A673 (cell line): ENCODE data around the gene ADAM8. TPM values are rescaled to one million over a fixed set of nuclear protein-coding genes. Genes with fewer than 3 reads are reported as not detected.

Experiments used
- BruUV-seq: library from RNA; stranded (reverse); fragments of 400-500 nt; replicated peaks from 2 replicates; lab custom pipeline; 2021; lab: Mats Ljungman, UMichigan
- CTCF ChIA-PET: fragments of 300-600 bp; sonication (Branson Sonifier 250); formaldehyde crosslinking; loops from one replicate; lab custom pipeline; 2022; ENCODE audit warnings: antibody characterized with exemption; lab: Charles Lee
- POLR2A ChIA-PET: fragments of 300-600 bp; sonication (Branson Sonifier 250); formaldehyde crosslinking; loops from one replicate; lab custom pipeline; 2022; ENCODE audit warnings: antibody characterized with exemption; ENCODE audit not compliant: low non-redundant PET; lab: Charles Lee
- DNase-seq: peaks from one replicate; pipeline ENCODE4 v3.0.0-alpha.2; 2015; ENCODE audit warnings: low spot score
- H3K27ac ChIP-seq: fragments of 200-600 bp; sonication (generic); 2 replicates; pipeline ENCODE4 v1.5.1; 2016; ENCODE audit warnings: mixed run types, low read depth, mild to moderate bottlenecking, mixed read lengths, antibody characterized with exemption, low read length; ENCODE audit not compliant: poor library complexity, severe bottlenecking
- H3K27me3 ChIP-seq: fragments of 200-600 bp; sonication (generic); replicated peaks from 2 replicates; pipeline ENCODE4 v1.6.1; 2017; ENCODE audit warnings: mixed run types, low read depth, mild to moderate bottlenecking, mixed read lengths, antibody characterized with exemption, low read length; ENCODE audit not compliant: insufficient read depth, poor library complexity
- H3K36me3 ChIP-seq: fragments of 200-600 bp; sonication (generic); 2 replicates; pipeline ENCODE4 v1.6.1; 2016; ENCODE audit warnings: mixed run types, mild to moderate bottlenecking, mixed read lengths, antibody characterized with exemption, low read length; ENCODE audit not compliant: insufficient read depth, poor library complexity, severe bottlenecking
- H3K4me1 ChIP-seq: fragments of 200-600 bp; sonication (generic); 2 replicates; pipeline ENCODE4 v1.6.1; 2017; ENCODE audit warnings: mixed run types, mild to moderate bottlenecking, mixed read lengths, antibody characterized with exemption, low read length; ENCODE audit not compliant: insufficient read depth, poor library complexity, severe bottlenecking
- H3K4me3 ChIP-seq: fragments of 200-600 bp; sonication (generic); 2 replicates; pipeline ENCODE4 v1.5.1; 2016; ENCODE audit warnings: low read depth, mixed run types, mild to moderate bottlenecking, mixed read lengths, low read length; ENCODE audit not compliant: poor library complexity, severe bottlenecking
- H3K9me3 ChIP-seq: fragments of 200-600 bp; sonication (generic); 2 replicates; pipeline ENCODE4 v1.6.1; 2016; ENCODE audit warnings: mixed run types, low read depth, mild to moderate bottlenecking, mixed read lengths, antibody characterized with exemption, low read length; ENCODE audit not compliant: poor library complexity, severe bottlenecking
- EZH2 ChIP-seq: fragments of 200-600 bp; sonication (generic); IDR thresholded peaks from 2 replicates; pipeline ENCODE4 v1.6.1; 2017; ENCODE audit warnings: borderline replicate concordance, low read depth, mild to moderate bottlenecking, mixed read lengths, antibody characterized with exemption, low read length; ENCODE audit not compliant: poor library complexity, severe bottlenecking
- intact Hi-C: fragments of 100-400 bp; cut with micrococcal nuclease; formaldehyde crosslinking; loops from one replicate; pipeline ENCODE4 v1.10.0; 2022; ENCODE audit not compliant: unreplicated experiment
- total RNA-seq: library from RNA; stranded (reverse); gene quantifications from 2 replicates; pipeline ENCODE4 v1.2.3, GENCODE V29; 2021
- TF ChIP-seq, protein P1 (sequence below): fragments of 300-800, 200-600 bp; sonication (generic); conservative IDR thresholded peaks from 2 replicates; pipeline ENCODE4 v1.5.1; 2017; ENCODE audit warnings: low read depth, mild to moderate bottlenecking, antibody characterized with exemption, low read length, moderate library complexity, mixed read lengths

Gene ADAM8
- total RNA-seq, 1 experiment from 2014 or later = 1.2 TPM

GRCh38 chr10:133309100-133309719 is 32.5 kb upstream of the ADAM8 start:
- ChIA-PET CTCF (no interaction called here), POLR2A (no interaction called here)
- Histone ChIP-seq H3K27ac (peak overlapping the region; percentile 95), H3K4me3 (peak overlapping the region; percentile 100), H3K4me1 (peaks cover 3% of the 10 kb centered on the region), H3K9me3 (no peaks in the 10 kb centered on the region), H3K27me3 (no peaks in the 10 kb centered on the region), H3K36me3 (peaks cover 14% of the 10 kb centered on the region)
- no TSS peak for BruUV-seq
- intact Hi-C loops = no loop called here
- TF ChIP-seq, protein P1, sequence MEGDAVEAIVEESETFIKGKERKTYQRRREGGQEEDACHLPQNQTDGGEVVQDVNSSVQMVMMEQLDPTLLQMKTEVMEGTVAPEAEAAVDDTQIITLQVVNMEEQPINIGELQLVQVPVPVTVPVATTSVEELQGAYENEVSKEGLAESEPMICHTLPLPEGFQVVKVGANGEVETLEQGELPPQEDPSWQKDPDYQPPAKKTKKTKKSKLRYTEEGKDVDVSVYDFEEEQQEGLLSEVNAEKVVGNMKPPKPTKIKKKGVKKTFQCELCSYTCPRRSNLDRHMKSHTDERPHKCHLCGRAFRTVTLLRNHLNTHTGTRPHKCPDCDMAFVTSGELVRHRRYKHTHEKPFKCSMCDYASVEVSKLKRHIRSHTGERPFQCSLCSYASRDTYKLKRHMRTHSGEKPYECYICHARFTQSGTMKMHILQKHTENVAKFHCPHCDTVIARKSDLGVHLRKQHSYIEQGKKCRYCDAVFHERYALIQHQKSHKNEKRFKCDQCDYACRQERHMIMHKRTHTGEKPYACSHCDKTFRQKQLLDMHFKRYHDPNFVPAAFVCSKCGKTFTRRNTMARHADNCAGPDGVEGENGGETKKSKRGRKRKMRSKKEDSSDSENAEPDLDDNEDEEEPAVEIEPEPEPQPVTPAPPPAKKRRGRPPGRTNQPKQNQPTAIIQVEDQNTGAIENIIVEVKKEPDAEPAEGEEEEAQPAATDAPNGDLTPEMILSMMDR = no peak
- no peak for TF ChIP-seq EZH2
- DNase-seq = peak; percentile 86

DNA sequence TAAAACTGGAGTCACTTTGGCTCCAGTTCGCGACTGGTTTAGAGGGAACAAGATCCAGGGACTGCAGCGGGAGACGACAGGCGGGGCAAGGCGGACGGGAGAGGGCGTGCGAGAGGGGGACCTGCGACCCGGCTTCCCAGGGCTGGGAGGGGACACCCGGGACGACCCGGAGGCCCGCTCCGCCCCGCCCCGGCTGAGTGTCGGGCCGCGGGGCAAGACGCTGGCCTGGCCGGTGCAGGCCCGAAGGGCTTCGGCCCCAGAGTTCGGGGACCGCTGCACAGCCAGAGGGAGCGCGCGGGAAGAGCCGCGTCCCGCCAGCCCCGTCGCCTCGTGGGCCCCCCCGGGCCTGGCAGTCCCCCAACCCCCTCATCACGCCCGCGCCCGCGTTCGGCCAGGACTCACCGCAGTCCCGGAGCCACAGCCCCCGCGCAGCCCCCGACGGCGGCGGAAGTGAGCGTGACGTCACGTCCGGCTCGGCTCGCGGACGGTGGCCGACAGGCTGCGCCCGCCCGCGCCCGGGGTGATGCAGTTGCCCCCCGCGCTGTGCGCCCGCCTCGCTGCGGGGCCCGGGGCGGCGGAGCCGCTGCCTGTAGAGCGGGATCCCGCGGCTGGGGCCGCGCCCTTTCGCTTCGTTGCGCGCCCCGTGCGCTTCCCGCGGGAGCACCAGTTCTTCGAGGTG is 31.9 kb upstream of the ADAM8 start, which contains the start of the genes TUBGCP2 and ZNF511:
TSS of gene TUBGCP2 (minus strand) at position 452 of the 679 bp plus-strand sequence. CDS start 5,931 bp downstream, outside the sequence.
TSS of gene ZNF511 (plus strand) at position 494 of the 679 bp plus-strand sequence. CDS start at position 524, 30 bp downstream.
- peak; percentile 90 for DNase-seq
- TF ChIP-seq, protein P1 = peak; percentile 19
- no peak for TF ChIP-seq EZH2
- peak within 1 kb of the TSS; percentile 100 for H3K4me3 ChIP-seq
- ChIA-PET POLR2A (no interaction called here), CTCF (interaction anchor here (1.3 kb wide), 1 partner anchor 21 kb away, joined by 4 read pairs; no protein-coding TSS in a partner anchor)
- BruUV-seq = TSS peak; percentile 45
- peaks cover 3% of the 10 kb centered on the region for H3K4me1 ChIP-seq
- H3K27ac ChIP-seq = peak within 1 kb of the TSS; percentile 95
- intact Hi-C loops = no loop called here
- no peaks in the 10 kb centered on the region for H3K9me3 ChIP-seq
- no peaks in the 10 kb centered on the region for H3K27me3 ChIP-seq
- H3K36me3 ChIP-seq = peaks cover 14% of the 10 kb centered on the region

DNA sequence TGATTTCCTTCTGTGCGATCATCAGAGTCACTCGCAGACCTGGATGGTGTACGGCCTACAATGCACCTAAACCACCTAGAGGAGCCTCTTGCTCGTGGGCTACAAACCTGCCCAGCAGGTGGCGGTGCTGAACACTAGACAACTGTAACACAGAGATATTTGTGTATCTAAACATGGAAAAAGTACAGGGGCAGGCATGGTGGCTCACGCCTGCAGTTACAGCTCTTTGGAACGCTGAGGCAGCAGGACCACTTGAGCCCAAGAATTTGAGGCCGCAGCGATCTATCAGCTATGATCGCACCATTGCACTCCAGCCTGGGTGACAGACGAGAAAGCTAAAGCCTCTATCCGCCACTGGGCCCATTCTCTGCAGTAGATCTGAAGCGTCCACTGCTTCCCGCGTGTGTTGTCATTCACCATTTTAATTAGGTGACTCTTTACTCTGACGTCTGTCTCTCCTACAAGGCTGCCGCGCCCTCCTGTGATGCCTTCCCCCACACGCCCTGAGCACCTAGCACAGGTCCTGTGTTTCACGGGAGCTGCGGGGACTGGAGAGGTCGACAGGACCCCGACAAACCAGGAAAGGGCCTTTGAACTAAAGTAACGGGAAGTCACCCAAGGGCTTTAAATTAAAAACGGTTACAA is 31.2 kb upstream of the ADAM8 start:
- intact Hi-C loops = no loop called here
- H3K27ac ChIP-seq = peak overlapping the region; percentile 95
- POLR2A ChIA-PET = no interaction called here

More for the DNA sequence above, 31.2 kb upstream of the ADAM8 start:
- DNase-seq = peak; percentile 66
- Histone ChIP-seq H3K4me1 (peaks cover 3% of the 10 kb centered on the region), H3K9me3 (no peaks in the 10 kb centered on the region), H3K36me3 (peaks cover 14% of the 10 kb centered on the region), H3K4me3 (peak overlapping the region; percentile 100), H3K27me3 (no peaks in the 10 kb centered on the region)
- TF ChIP-seq EZH2 = no peak
- TF ChIP-seq, protein P1 = peak; percentile 71
- no TSS peak for BruUV-seq
- CTCF ChIA-PET = interaction anchor here (1.3 kb wide), 1 partner anchor 22 kb away, joined by 4 read pairs; no protein-coding TSS in a partner anchor
